ENCODE results near the gene TRIP6. TPM values are rescaled to one million over a fixed set of nuclear protein-coding genes. Genes with fewer than 3 reads are reported as not detected.
A peak's percentile ranks its signal among the peaks of the same experiment; 100 is the strongest.
"Not testable (repeated sequence)": the region's sequence is repeated elsewhere in the genome, so short reads cannot be mapped to it uniquely, and the experiment has no call there.

TRIP6 gene
- total RNA-seq, 1 experiment from 2014 or later, result 140 TPM

- CTCF ChIA-PET; H3K27me3 Mint-ChIP-seq (ENCODE audit: low read depth); H3K27ac Mint-ChIP-seq; POLR2A ChIA-PET; DNase-seq (ENCODE audit: low spot score); ATAC-seq; H3K4me3 Mint-ChIP-seq; H3K36me3 Mint-ChIP-seq: not testable (repeated sequence)
- Mint-ChIP-seq H3K4me1 (peaks cover 36% of the 10 kb centered on the region), H3K9me3 (peaks cover 13% of the 10 kb centered on the region)
Observed at GRCh38 chr7:100919335-100919734, 52.1 kb downstream of the TRIP6 start.

GRCh38 chr7:100919779-100920437, 52.7 kb downstream of the TRIP6 start:
- DNase-seq (ENCODE audit: low spot score); CTCF ChIA-PET; H3K27me3 Mint-ChIP-seq (ENCODE audit: low read depth); ATAC-seq; POLR2A ChIA-PET; H3K36me3 Mint-ChIP-seq; H3K4me3 Mint-ChIP-seq: not testable (repeated sequence)
- H3K27ac Mint-ChIP-seq, result peak overlapping the region; percentile 59; the same call in 1 of the 2 replicates
- peaks cover 13% of the 10 kb centered on the region for H3K9me3 Mint-ChIP-seq
- H3K4me1 Mint-ChIP-seq, result peaks cover 36% of the 10 kb centered on the region

GRCh38 chr7:100921039-100921438, 53.9 kb downstream of the TRIP6 start:
- peak; percentile 32; the same call in 1 of the 2 replicates for ATAC-seq
- Mint-ChIP-seq H3K27ac (no peak overlapping the region), H3K36me3 (peaks cover 6% of the 10 kb centered on the region), H3K9me3 (peaks cover 13% of the 10 kb centered on the region), H3K4me1 (peaks cover 36% of the 10 kb centered on the region), H3K4me3 (no peak overlapping the region), H3K27me3 (ENCODE audit: low read depth) (no peaks in the 10 kb centered on the region)
- TF ChIP-seq NR2C2 (CRISPR knock-in tag; IDR thresholded peaks at IDR 0.05) (no peak), KAT7 (CRISPR knock-in tag; IDR thresholded peaks at IDR 0.05; ENCODE audit: borderline replicate concordance) (no peak), MLX (CRISPR knock-in tag; IDR thresholded peaks at IDR 0.05) (no peak), CDX4 (CRISPR knock-in tag; IDR thresholded peaks at IDR 0.05; ENCODE audit: borderline replicate concordance) (no peak), FOXK1 (CRISPR knock-in tag; IDR thresholded peaks at IDR 0.05) (no peak), ZNF263 (CRISPR knock-in tag; IDR thresholded peaks at IDR 0.05; ENCODE audit: low read depth) (no peak), FOXP1 (CRISPR knock-in tag; IDR thresholded peaks at IDR 0.05; ENCODE audit: borderline replicate concordance) (no peak), ZNF423 (CRISPR knock-in tag; IDR thresholded peaks at IDR 0.05) (no peak), ZNF671 (CRISPR knock-in tag; IDR thresholded peaks at IDR 0.05) (no peak), PREB (CRISPR knock-in tag; IDR thresholded peaks at IDR 0.05; ENCODE audit: borderline replicate concordance) (no peak), E2F4 (CRISPR knock-in tag; IDR thresholded peaks at IDR 0.05; ENCODE audit: borderline replicate concordance, low read depth) (no peak), ATF1 (CRISPR knock-in tag; IDR thresholded peaks at IDR 0.05) (no peak), ZNF232 (CRISPR knock-in tag; IDR thresholded peaks at IDR 0.05) (no peak), SOX15 (CRISPR knock-in tag; IDR thresholded peaks at IDR 0.05) (no peak), MAX (CRISPR knock-in tag; IDR thresholded peaks at IDR 0.05) (no peak), ELF4 (CRISPR knock-in tag; IDR thresholded peaks at IDR 0.05; ENCODE audit: low read depth) (no peak), SP1 (CRISPR knock-in tag; conservative IDR thresholded peaks at IDR 0.05) (no peak)
- ChIA-PET POLR2A (interaction anchor here (1.0 kb wide), 1 partner anchor 45 kb away, joined by 3 read pairs; no protein-coding TSS in a partner anchor), CTCF (no interaction called here)
- no peak for DNase-seq (ENCODE audit: low spot score)

Small RNA genes lying within 50 kb of the gene (microRNA-seq; reads per million reads assigned to microRNA genes)
- 1.7 reads per million for gene MIR6875 (ENCODE audit: borderline number of aligned reads)

Other genes with a start within 250 kb of the TRIP6 start
- 5.7 to 7.1 TPM (median 5.8 TPM) in 3 replicates for gene TFR2, start 225.8 kb upstream of the TRIP6 start, total RNA-seq (2021)
- gene ACTL6B, start 210.9 kb upstream of the TRIP6 start, total RNA-seq (2021), result 0.96 to 1.3 TPM (median 0.99 TPM) in 3 replicates
- 182 to 194 TPM (median 184 TPM) in 3 replicates for gene GNB2, start 193.6 kb upstream of the TRIP6 start, total RNA-seq (2021)
- 116 to 130 TPM (median 123 TPM) in 3 replicates for gene GIGYF1, start 173.1 kb upstream of the TRIP6 start, total RNA-seq (2021)
- gene POP7, start 161.3 kb upstream of the TRIP6 start, total RNA-seq (2021), result 71.9 to 79.2 TPM (median 78.1 TPM) in 3 replicates
- 0.63 to 0.76 TPM (median 0.66 TPM) in 3 replicates for gene EPO, start 146.9 kb upstream of the TRIP6 start, total RNA-seq (2021)
- 0.02 to 0.07 TPM (median 0.02 TPM) in 3 replicates for gene ZAN, start 133.8 kb upstream of the TRIP6 start, total RNA-seq (2021)
- gene EPHB4, start 39.9 kb upstream of the TRIP6 start, total RNA-seq (2021), result 99.7 to 120 TPM (median 104 TPM) in 3 replicates
- 32.6 to 39.3 TPM (median 34.1 TPM) in 3 replicates for gene SLC12A9, start 14.7 kb upstream of the TRIP6 start, total RNA-seq (2021)
- 209 to 238 TPM (median 233 TPM) in 3 replicates for gene SRRT, start 7.7 kb downstream of the TRIP6 start, total RNA-seq (2021)
- 3.9 to 4.8 TPM (median 4.6 TPM) in 3 replicates for gene UFSP1, start 22.3 kb downstream of the TRIP6 start, total RNA-seq (2021)
- gene ACHE, start 28.5 kb downstream of the TRIP6 start, total RNA-seq (2021), result 6.4 to 7.7 TPM (median 6.6 TPM) in 3 replicates
- 50.6 to 74.8 TPM (median 67.2 TPM) in 3 replicates for gene MUC3A, start 82.1 kb downstream of the TRIP6 start, total RNA-seq (2021)
- gene MUC12, start 102.2 kb downstream of the TRIP6 start, total RNA-seq (2021), result 5.7 to 6.5 TPM (median 5.8 TPM) in 3 replicates
- gene MUC17, start 152.7 kb downstream of the TRIP6 start, total RNA-seq (2021), result not detected in 3 replicates
- 23.1 to 24.2 TPM (median 23.4 TPM) in 3 replicates for gene TRIM56, start 218.1 kb downstream of the TRIP6 start, total RNA-seq (2021)